Dendritic cell treated with granulocyte-macrophage colony-stimulating factor and Interleukin-4, amounts not matched to agents 40 ng/mL and 50 ng/mL, for 4 days (primary cell): Measurements from ENCODE around the gene GRPEL2.

Experiments
- H3K27ac Mint-ChIP-seq: one replicate; pipeline ENCODE4 v1.8.0; 2022; ENCODE audit warnings: mild to moderate bottlenecking, mixed read lengths
- H3K27me3 Mint-ChIP-seq: one replicate; pipeline ENCODE4 v1.8.0; 2022; ENCODE audit warnings: mild to moderate bottlenecking, mixed read lengths
- H3K36me3 Mint-ChIP-seq: one replicate; pipeline ENCODE4 v1.8.0; 2022; ENCODE audit warnings: low read depth, mixed read lengths
- H3K4me1 Mint-ChIP-seq: one replicate; pipeline ENCODE4 v1.8.0; 2022; ENCODE audit warnings: low read depth, mixed read lengths
- H3K4me3 Mint-ChIP-seq: one replicate; pipeline ENCODE4 v1.8.0; 2022; ENCODE audit warnings: mild to moderate bottlenecking, moderate library complexity, mixed read lengths
- H3K9me3 Mint-ChIP-seq: one replicate; pipeline ENCODE4 v1.8.0; 2022; ENCODE audit warnings: mixed read lengths
- intact Hi-C: fragments of 100-400 bp; cut with micrococcal nuclease; formaldehyde crosslinking; loops from one replicate; pipeline ENCODE4 v1.15.0; 2022

Gene GRPEL2

GRCh38 chr5:149370878-149371277, 25.6 kb downstream of the GRPEL2 start:
- Mint-ChIP-seq H3K36me3 (peaks cover 16% of the 10 kb centered on the region), H3K9me3 (no peaks in the 10 kb centered on the region), H3K4me1 (peaks cover 6% of the 10 kb centered on the region), H3K4me3 (no peak overlapping the region), H3K27ac (no peak overlapping the region), H3K27me3 (no peaks in the 10 kb centered on the region)
- intact Hi-C loops: loop anchor here (1.0 kb wide), 1 partner anchor 54 kb away; no protein-coding TSS in a partner anchor

- Mint-ChIP-seq H3K4me1 (peaks cover 6% of the 10 kb centered on the region), H3K36me3 (peaks cover 10% of the 10 kb centered on the region), H3K27ac (no peak overlapping the region), H3K4me3 (no peak overlapping the region), H3K27me3 (no peaks in the 10 kb centered on the region), H3K9me3 (no peaks in the 10 kb centered on the region)
- intact Hi-C loops: loop anchor here (1.0 kb wide), 1 partner anchor 54 kb away; no protein-coding TSS in a partner anchor
Observed at GRCh38 chr5:149371296-149371962, 26.1 kb downstream of the GRPEL2 start.

GRCh38 chr5:149372076-149372795, 26.9 kb downstream of the GRPEL2 start:
- H3K27me3 Mint-ChIP-seq: no peaks in the 10 kb centered on the region
- H3K27ac Mint-ChIP-seq: no peak overlapping the region
- intact Hi-C loops: no loop called here
- no peaks in the 10 kb centered on the region for H3K9me3 Mint-ChIP-seq
- H3K36me3 Mint-ChIP-seq: peaks cover 10% of the 10 kb centered on the region
- H3K4me1 Mint-ChIP-seq: peaks cover 2% of the 10 kb centered on the region
- H3K4me3 Mint-ChIP-seq: no peak overlapping the region

GRCh38 chr5:149372932-149373331, 27.6 kb downstream of the GRPEL2 start:
- Mint-ChIP-seq H3K27ac (no peak overlapping the region), H3K27me3 (no peaks in the 10 kb centered on the region), H3K9me3 (no peaks in the 10 kb centered on the region), H3K4me3 (no peak overlapping the region), H3K36me3 (peaks cover 7% of the 10 kb centered on the region), H3K4me1 (no peaks in the 10 kb centered on the region)
- intact Hi-C loops: no loop called here

- intact Hi-C loops: no loop called here
- no peaks in the 10 kb centered on the region for H3K9me3 Mint-ChIP-seq
- H3K27me3 Mint-ChIP-seq: no peaks in the 10 kb centered on the region
- no peak overlapping the region for H3K4me3 Mint-ChIP-seq
- H3K36me3 Mint-ChIP-seq: no peaks in the 10 kb centered on the region
- H3K27ac Mint-ChIP-seq: no peak overlapping the region
- no peaks in the 10 kb centered on the region for H3K4me1 Mint-ChIP-seq
Observed at GRCh38 chr5:149374303-149374702, 29.0 kb downstream of the GRPEL2 start.

- Mint-ChIP-seq H3K27me3 (no peaks in the 10 kb centered on the region), H3K27ac (no peak overlapping the region), H3K36me3 (no peaks in the 10 kb centered on the region), H3K4me1 (no peaks in the 10 kb centered on the region), H3K4me3 (no peak overlapping the region), H3K9me3 (no peaks in the 10 kb centered on the region)
- intact Hi-C loops: no loop called here
Observed at GRCh38 chr5:149374801-149375200, 29.5 kb downstream of the GRPEL2 start.

GRCh38 chr5:149375434-149375833, 30.1 kb downstream of the GRPEL2 start:
- Mint-ChIP-seq H3K4me3 (no peak overlapping the region), H3K36me3 (no peaks in the 10 kb centered on the region), H3K9me3 (no peaks in the 10 kb centered on the region), H3K4me1 (no peaks in the 10 kb centered on the region), H3K27me3 (no peaks in the 10 kb centered on the region), H3K27ac (no peak overlapping the region)
- intact Hi-C loops: no loop called here

GRCh38 chr5:149376104-149376503, 30.8 kb downstream of the GRPEL2 start:
- Mint-ChIP-seq H3K27ac (no peak overlapping the region), H3K4me3 (no peak overlapping the region), H3K27me3 (no peaks in the 10 kb centered on the region), H3K9me3 (no peaks in the 10 kb centered on the region), H3K4me1 (no peaks in the 10 kb centered on the region), H3K36me3 (no peaks in the 10 kb centered on the region)
- intact Hi-C loops: no loop called here

GRCh38 chr5:149376711-149377447, 31.6 kb downstream of the GRPEL2 start:
- no peak overlapping the region for H3K27ac Mint-ChIP-seq
- no peaks in the 10 kb centered on the region for H3K9me3 Mint-ChIP-seq
- intact Hi-C loops: no loop called here
- no peaks in the 10 kb centered on the region for H3K4me1 Mint-ChIP-seq
- no peak overlapping the region for H3K4me3 Mint-ChIP-seq
- no peaks in the 10 kb centered on the region for H3K27me3 Mint-ChIP-seq
- no peaks in the 10 kb centered on the region for H3K36me3 Mint-ChIP-seq

- intact Hi-C loops: no loop called here
- Mint-ChIP-seq H3K9me3 (no peaks in the 10 kb centered on the region), H3K36me3 (no peaks in the 10 kb centered on the region), H3K4me1 (no peaks in the 10 kb centered on the region), H3K4me3 (no peak overlapping the region), H3K27me3 (no peaks in the 10 kb centered on the region), H3K27ac (no peak overlapping the region)
Observed at GRCh38 chr5:149378241-149378820, 33.0 kb downstream of the GRPEL2 start.

GRCh38 chr5:149379177-149379761, 34.0 kb downstream of the GRPEL2 start, which contains the start of gene IL17B:
Gene IL17B (minus strand): TSS chr5:149379292. CDS start chr5:149379225, 67 bp downstream.
- H3K9me3 Mint-ChIP-seq: no peaks in the 10 kb centered on the region
- no peaks in the 10 kb centered on the region for H3K27me3 Mint-ChIP-seq
- no peaks in the 10 kb centered on the region for H3K4me1 Mint-ChIP-seq
- H3K27ac Mint-ChIP-seq: no peak within 1 kb of the TSS
- no peaks in the 10 kb centered on the region for H3K36me3 Mint-ChIP-seq
- intact Hi-C loops: no loop called here
- H3K4me3 Mint-ChIP-seq: no peak within 1 kb of the TSS

GRCh38 chr5:149379818-149380374, 34.6 kb downstream of the GRPEL2 start:
- intact Hi-C loops: loop anchor here (5.0 kb wide), 1 partner anchor 52 kb away; no protein-coding TSS in a partner anchor
- Mint-ChIP-seq H3K9me3 (no peaks in the 10 kb centered on the region), H3K27me3 (no peaks in the 10 kb centered on the region), H3K4me1 (no peaks in the 10 kb centered on the region), H3K36me3 (no peaks in the 10 kb centered on the region), H3K4me3 (no peak overlapping the region), H3K27ac (no peak overlapping the region)

- Mint-ChIP-seq H3K27ac (no peak overlapping the region), H3K9me3 (no peaks in the 10 kb centered on the region), H3K4me3 (no peak overlapping the region), H3K27me3 (no peaks in the 10 kb centered on the region), H3K4me1 (no peaks in the 10 kb centered on the region), H3K36me3 (no peaks in the 10 kb centered on the region)
- intact Hi-C loops: loop anchor here (5.0 kb wide), 1 partner anchor 52 kb away; no protein-coding TSS in a partner anchor
Observed at GRCh38 chr5:149380466-149381121, 35.3 kb downstream of the GRPEL2 start.
